BE2C (cell line): ENCODE results near the gene USP32.
"Not testable (repeated sequence)": the region's sequence is repeated elsewhere in the genome, so short reads cannot be mapped to it uniquely, and the experiment has no call there.

Experiments
- DNase-seq: peaks from one replicate; pipeline ENCODE4 v3.0.0-alpha.2; 2020
- H3K27me3 ChIP-seq: fragments of 250-450 bp; sonication (Bioruptor Pico); 2 replicates; pipeline ENCODE4 v1.5.1; 2020; ENCODE audit warnings: mild to moderate bottlenecking
- H3K36me3 ChIP-seq: fragments of 250-450 bp; sonication (Bioruptor Pico); 2 replicates; pipeline ENCODE4 v1.5.1; 2020; ENCODE audit warnings: mild to moderate bottlenecking
- H3K4me1 ChIP-seq: fragments of 250-450 bp; sonication (Bioruptor Pico); 2 replicates; pipeline ENCODE4 v1.5.1; 2020
- H3K4me3 ChIP-seq: 2 replicates; pipeline ENCODE4 v1.5.1; 2011; ENCODE audit warnings: low read depth, low read length
- H3K9me3 ChIP-seq: fragments of 250-450 bp; sonication (Bioruptor Pico); 2 replicates; pipeline ENCODE4 v1.5.1; 2020
- TF ChIP-seq, protein P1 (sequence below): IDR thresholded peaks from 2 replicates; pipeline ENCODE4 v1.5.1; 2012; ENCODE audit warnings: mild to moderate bottlenecking, low read depth, low read length

Gene USP32

DNA sequence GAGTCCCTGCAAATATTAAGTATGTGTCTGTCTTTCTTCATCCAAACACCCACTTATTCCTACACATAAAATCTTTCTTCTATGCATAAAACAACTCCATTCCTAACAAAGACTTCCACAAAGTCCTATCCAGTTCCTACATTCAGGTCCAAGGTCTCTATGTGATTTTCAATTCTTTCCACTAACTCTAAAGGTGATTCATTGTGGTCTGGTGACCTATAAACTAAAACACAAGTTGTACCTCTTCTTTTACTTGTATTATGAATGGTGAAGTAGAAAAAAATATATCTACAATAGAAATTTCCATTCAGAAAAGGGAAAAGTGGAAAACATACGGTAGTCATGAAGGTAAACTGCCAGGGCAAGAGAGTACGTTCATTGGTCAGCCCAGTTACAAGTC is 56.6 kb downstream of the USP32 start:
- Histone ChIP-seq H3K36me3 (peaks cover 4% of the 10 kb centered on the region; the same call in 1 of the 2 replicates), H3K4me1 (peaks cover 8% of the 10 kb centered on the region; the same call in 1 of the 2 replicates), H3K4me3 (no peak overlapping the region), H3K9me3 (no peaks in the 10 kb centered on the region), H3K27me3 (no peaks in the 10 kb centered on the region)
- DNase-seq, result no peak
- TF ChIP-seq, protein P1, sequence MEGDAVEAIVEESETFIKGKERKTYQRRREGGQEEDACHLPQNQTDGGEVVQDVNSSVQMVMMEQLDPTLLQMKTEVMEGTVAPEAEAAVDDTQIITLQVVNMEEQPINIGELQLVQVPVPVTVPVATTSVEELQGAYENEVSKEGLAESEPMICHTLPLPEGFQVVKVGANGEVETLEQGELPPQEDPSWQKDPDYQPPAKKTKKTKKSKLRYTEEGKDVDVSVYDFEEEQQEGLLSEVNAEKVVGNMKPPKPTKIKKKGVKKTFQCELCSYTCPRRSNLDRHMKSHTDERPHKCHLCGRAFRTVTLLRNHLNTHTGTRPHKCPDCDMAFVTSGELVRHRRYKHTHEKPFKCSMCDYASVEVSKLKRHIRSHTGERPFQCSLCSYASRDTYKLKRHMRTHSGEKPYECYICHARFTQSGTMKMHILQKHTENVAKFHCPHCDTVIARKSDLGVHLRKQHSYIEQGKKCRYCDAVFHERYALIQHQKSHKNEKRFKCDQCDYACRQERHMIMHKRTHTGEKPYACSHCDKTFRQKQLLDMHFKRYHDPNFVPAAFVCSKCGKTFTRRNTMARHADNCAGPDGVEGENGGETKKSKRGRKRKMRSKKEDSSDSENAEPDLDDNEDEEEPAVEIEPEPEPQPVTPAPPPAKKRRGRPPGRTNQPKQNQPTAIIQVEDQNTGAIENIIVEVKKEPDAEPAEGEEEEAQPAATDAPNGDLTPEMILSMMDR, result no peak

DNA sequence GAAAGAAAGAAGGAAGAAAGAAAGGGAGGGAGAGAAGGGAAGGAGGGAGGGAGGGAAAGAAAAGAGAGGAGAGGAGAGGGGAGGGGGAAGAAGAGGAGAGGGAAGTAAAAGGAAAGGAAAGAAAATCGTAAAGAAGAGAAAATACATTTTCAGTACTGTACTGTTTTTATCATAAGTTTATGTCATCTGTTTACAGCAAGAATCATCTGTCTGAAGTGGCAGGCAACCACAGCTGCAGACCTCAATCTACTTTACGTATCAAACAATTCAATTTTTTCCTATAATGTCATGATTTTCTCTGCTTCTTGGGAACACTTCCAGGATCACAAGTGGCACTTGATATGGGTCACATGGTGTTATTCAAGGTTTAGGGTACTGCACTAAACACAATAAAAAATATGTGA is 58.3 kb downstream of the USP32 start:
- Histone ChIP-seq H3K27me3 (no peaks in the 10 kb centered on the region), H3K4me3 (no peak overlapping the region), H3K36me3 (no peaks in the 10 kb centered on the region; the same call in 1 of the 2 replicates), H3K4me1 (peaks cover 8% of the 10 kb centered on the region; the same call in 1 of the 2 replicates), H3K9me3 (no peaks in the 10 kb centered on the region)
- TF ChIP-seq, protein P1, result no peak
- no peak for DNase-seq

DNA sequence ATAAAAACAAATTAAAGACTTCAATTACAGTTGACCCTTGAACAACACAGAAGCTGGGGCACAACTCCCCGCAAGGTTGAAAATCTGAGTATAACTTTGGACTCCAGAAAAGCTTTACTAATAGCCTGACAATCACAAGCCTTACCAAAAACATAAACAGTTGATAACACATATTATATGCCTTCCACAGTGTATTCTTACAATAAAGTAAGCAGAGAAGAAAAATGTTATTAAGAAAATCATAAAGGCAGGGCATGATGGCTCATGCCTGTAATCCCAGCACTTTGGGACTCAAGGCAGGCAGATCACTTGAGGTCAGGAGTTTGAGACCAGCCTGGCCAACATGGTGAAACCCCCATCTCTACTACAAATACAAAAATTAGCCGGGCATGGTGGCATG is 58.9 kb downstream of the USP32 start:
- not testable (repeated sequence) for H3K4me3 ChIP-seq, H3K27me3 ChIP-seq, H3K36me3 ChIP-seq, DNase-seq, H3K9me3 ChIP-seq, H3K4me1 ChIP-seq

DNA sequence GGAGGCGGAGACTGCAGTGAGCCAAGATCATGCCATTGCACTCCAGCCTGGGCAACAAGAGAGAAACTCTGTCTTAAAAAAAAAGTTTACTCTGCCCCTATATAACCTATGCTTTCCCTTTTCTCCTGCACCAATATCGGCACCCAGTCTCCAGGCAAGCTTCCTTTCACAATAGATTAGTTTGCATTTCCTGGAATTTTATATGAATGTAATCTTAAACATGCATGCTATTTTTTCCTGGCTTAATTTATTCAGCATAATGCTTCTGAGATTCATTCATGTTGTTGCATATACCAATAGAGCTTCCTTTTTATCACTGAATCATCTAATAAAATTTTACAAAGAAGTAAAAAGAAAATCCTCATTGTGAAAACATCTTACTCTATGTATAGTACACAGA is 59.4 kb downstream of the USP32 start:
- H3K27me3 ChIP-seq, result no peaks in the 10 kb centered on the region
- no peaks in the 10 kb centered on the region; the same call in 1 of the 2 replicates for H3K36me3 ChIP-seq
- peaks cover 10% of the 10 kb centered on the region; the same call in 1 of the 2 replicates for H3K4me1 ChIP-seq
- no peak overlapping the region for H3K4me3 ChIP-seq
- no peaks in the 10 kb centered on the region for H3K9me3 ChIP-seq
- no peak for DNase-seq
- TF ChIP-seq, protein P1, result no peak

DNA sequence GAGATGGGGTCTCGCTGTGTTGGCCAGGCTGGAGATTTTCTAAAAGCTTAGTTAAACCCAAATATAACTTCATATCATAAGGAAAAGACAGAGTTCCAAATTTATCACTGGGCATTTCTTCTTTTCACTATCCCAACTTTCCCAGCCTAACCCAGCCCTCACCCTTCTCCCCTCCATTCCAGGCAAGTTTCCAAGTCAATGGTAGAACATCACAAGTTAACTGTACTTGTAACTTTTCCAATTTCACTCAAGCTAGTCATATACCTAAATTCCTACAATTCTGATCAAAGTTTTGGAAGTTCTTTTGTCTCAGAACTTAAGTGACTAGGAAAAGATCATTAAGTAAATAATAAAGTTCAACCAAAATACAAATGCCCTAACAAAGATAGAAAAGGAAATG is 61.2 kb downstream of the USP32 start:
- Histone ChIP-seq H3K4me3 (no peak overlapping the region), H3K36me3 (no peaks in the 10 kb centered on the region; the same call in 1 of the 2 replicates), H3K4me1 (peaks cover 14% of the 10 kb centered on the region), H3K9me3 (no peaks in the 10 kb centered on the region), H3K27me3 (no peaks in the 10 kb centered on the region)
- TF ChIP-seq, protein P1, result no peak
- DNase-seq, result no peak

DNA sequence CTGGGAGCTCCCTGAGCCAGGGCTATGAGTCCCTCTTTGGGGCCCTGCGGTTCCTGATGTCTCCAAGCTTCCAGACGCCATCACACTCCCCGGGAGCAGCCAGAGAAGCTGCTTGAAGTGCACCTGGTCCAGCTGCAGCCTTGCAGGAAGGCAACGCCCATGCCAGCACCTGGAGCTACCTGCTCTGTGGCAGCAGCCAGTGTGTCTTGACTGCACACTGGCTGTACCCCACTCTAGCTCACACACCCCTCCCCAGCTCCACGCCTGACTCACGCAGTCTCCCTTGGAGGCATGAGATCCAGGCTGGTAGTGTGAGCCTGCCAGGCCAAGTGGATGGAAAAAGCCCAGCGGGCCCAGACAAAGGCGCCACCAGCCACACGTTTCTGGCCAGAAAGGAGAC is 63.3 kb downstream of the USP32 start:
- Histone ChIP-seq H3K9me3 (no peaks in the 10 kb centered on the region), H3K4me3 (no peak overlapping the region), H3K36me3 (no peaks in the 10 kb centered on the region; the same call in 1 of the 2 replicates), H3K4me1 (peaks cover 13% of the 10 kb centered on the region), H3K27me3 (no peaks in the 10 kb centered on the region)
- DNase-seq, result no peak
- TF ChIP-seq, protein P1, result no peak

DNA sequence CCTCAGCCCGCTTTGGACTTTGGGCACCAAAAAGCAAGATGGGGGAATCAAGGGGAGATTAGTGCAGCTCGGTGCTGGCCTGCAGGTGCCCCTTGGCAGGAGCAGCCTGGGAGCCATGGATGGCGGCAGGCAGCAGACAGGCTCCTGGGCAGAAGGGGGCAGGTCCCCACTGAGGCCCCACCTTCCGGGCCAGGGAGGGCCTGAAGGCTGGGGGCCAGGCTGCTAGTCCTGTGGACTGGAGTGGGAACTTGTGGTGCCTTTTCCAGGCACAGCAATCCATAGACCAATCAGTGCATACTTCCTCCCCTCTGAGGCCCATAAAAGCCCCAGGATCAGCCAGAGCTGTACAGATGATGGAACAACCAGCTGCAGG is 64.0 kb downstream of the USP32 start:
- Histone ChIP-seq H3K4me1 (peaks cover 6% of the 10 kb centered on the region), H3K4me3 (no peak overlapping the region; the same call in 1 of the 2 replicates), H3K36me3 (no peaks in the 10 kb centered on the region; the same call in 1 of the 2 replicates), H3K9me3 (no peaks in the 10 kb centered on the region), H3K27me3 (no peaks in the 10 kb centered on the region)
- TF ChIP-seq, protein P1, result no peak
- DNase-seq, result peak; percentile 21
